Measurements from ENCODE around the gene ALG13.
A peak's percentile ranks its signal among the peaks of the same experiment; 100 is the strongest.
"Not testable (repeated sequence)": the region's sequence is repeated elsewhere in the genome, so short reads cannot be mapped to it uniquely, and the experiment has no call there.

ALG13 gene

GRCh38 chrX:111680988-111681779, at the start of gene ALG13:
TSS of gene ALG13 (plus strand) at chrX:111681170. CDS start at chrX:111681219, 49 bp downstream.
- DNase-seq (ENCODE audit: extremely low spot score), result peak; percentile 86
- CTCF ChIA-PET, result interaction anchor here (0.8 to 1.7 kb wide), 6 partner anchors 8 to 32 kb away, joined by 3 to 5 read pairs (median 4); no protein-coding TSS in a partner anchor
- TF ChIP-seq, protein P1, sequence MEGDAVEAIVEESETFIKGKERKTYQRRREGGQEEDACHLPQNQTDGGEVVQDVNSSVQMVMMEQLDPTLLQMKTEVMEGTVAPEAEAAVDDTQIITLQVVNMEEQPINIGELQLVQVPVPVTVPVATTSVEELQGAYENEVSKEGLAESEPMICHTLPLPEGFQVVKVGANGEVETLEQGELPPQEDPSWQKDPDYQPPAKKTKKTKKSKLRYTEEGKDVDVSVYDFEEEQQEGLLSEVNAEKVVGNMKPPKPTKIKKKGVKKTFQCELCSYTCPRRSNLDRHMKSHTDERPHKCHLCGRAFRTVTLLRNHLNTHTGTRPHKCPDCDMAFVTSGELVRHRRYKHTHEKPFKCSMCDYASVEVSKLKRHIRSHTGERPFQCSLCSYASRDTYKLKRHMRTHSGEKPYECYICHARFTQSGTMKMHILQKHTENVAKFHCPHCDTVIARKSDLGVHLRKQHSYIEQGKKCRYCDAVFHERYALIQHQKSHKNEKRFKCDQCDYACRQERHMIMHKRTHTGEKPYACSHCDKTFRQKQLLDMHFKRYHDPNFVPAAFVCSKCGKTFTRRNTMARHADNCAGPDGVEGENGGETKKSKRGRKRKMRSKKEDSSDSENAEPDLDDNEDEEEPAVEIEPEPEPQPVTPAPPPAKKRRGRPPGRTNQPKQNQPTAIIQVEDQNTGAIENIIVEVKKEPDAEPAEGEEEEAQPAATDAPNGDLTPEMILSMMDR (IDR thresholded peaks at IDR 0.05; ENCODE audit: control extremely low read depth, extremely low read depth, low read depth, missing control alignments), result peak; percentile 58

DNA sequence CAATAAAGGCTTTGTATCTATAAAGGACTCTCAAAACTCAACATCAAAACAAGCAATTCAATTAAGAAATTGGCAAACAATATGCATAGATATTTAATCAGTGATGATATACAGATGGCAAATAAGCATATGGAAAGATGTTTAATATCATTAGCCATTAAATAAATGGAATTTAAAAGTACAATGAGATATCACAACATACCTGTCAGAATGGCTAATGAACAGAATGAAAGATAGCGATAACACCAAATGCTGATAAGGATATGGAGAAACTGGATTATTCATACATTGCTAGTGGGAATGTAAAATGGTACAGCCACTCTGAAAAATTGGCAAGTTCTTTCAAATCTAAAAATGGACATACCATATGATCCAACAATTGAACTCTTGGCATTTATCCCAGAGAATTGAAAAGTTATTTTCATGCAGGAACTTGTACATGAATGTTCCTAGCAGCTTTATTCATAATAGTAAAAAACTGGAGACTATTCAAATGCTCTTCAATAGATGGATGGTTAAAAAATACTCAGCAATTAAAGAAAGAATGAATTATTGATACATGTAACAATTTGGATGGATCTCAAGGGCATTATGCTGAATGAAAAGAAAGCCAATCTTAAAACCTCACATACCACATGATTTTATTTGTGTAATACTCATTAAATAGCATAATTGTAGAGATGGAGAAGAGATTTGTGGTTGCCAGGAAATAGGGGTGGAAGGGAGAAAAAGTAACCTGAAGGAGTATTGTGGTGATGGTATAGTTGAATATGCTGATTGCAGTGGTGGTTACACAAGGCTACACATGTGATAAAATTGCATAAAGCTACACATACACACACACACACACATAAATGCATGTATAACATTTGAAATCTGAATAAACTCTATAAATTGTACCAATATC, 45.9 kb upstream of the ALG13 start:
- TF ChIP-seq, protein P1 (IDR thresholded peaks at IDR 0.05; ENCODE audit: control extremely low read depth, extremely low read depth, low read depth, missing control alignments), result no peak
- ChIA-PET CTCF (no interaction called here), POLR2A (no interaction called here)
- no peak for DNase-seq (ENCODE audit: extremely low spot score)

More at GRCh38 chrX:111680988-111681779, at the start of gene ALG13:
- POLR2A ChIA-PET, result no interaction called here

DNA sequence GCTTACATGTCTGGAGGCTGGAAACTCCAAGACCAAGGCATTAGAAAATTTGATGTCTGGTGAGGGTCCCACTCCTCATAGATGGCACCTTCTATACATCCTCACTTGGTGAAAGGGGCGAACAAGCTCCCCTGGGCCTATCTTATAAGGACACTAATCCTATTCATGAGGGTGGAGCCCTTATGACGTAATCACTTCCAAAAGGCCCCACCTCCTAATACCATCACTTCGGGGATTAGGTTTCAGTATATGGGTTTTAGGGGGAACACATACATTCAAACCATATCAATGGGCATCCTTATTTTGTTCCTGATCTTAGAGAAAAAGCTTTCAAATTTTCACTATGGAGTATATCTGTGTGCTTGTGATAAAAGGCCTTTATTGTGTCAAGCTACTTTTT, 39.0 kb upstream of the ALG13 start:
- TF ChIP-seq, protein P1 (IDR thresholded peaks at IDR 0.05; ENCODE audit: control extremely low read depth, extremely low read depth, low read depth, missing control alignments), result no peak
- DNase-seq (ENCODE audit: extremely low spot score), result no peak
- CTCF ChIA-PET, result no interaction called here
- POLR2A ChIA-PET, result no interaction called here

DNA sequence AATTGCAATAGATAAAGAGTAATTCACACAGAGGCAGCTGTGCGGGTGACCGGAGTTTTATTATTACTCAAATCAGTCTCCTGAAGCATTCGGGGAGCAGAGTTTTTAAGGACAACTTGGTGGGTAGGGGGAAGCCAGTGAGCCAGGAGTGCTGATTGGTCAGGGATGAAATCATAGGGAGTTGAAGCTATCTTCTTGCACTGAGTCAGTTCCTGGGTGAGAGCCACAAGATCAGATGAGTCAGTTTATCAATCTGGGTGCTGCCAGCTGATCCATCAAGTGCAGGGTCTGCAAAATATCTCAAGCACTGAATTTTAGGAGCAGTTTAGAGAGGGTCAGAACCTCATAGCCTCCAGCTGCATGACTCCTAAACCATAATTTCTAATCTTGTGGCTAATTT, 35.8 kb upstream of the ALG13 start:
- CTCF ChIA-PET, result interaction anchor here (1.6 kb wide), 1 partner anchor 47 kb away, joined by 3 read pairs; no protein-coding TSS in a partner anchor
- DNase-seq (ENCODE audit: extremely low spot score); POLR2A ChIA-PET: not testable (repeated sequence)

- ChIA-PET CTCF (interaction anchor here (1.6 kb wide), 1 partner anchor 48 kb away, joined by 3 read pairs; no protein-coding TSS in a partner anchor), POLR2A (no interaction called here)
- TF ChIP-seq, protein P1 (IDR thresholded peaks at IDR 0.05; ENCODE audit: control extremely low read depth, extremely low read depth, low read depth, missing control alignments), result no peak
Observed at GRCh38 chrX:111645607-111646006, 35.4 kb upstream of the ALG13 start.

GRCh38 chrX:111646515-111646914, 34.5 kb upstream of the ALG13 start:
- ChIA-PET CTCF (interaction anchor here (1.6 kb wide), 1 partner anchor 48 kb away, joined by 3 read pairs; no protein-coding TSS in a partner anchor), POLR2A (no interaction called here)
- no peak for DNase-seq (ENCODE audit: extremely low spot score)
- TF ChIP-seq, protein P1 (IDR thresholded peaks at IDR 0.05; ENCODE audit: control extremely low read depth, extremely low read depth, low read depth, missing control alignments), result no peak

More at GRCh38 chrX:111645607-111646006, 35.4 kb upstream of the ALG13 start:
- no peak for DNase-seq (ENCODE audit: extremely low spot score)
